ENCODE data around the gene LRP10.

LRP10 gene

GRCh38 chr14:22898302-22899090, 27.0 kb downstream of the LRP10 start:
- POLR2A ChIA-PET (ENCODE audit: low non-redundant PET), result no interaction called here
- peak; percentile 70 for DNase-seq (ENCODE audit: low spot score)
- CTCF ChIA-PET, result interaction anchor here (0.5 to 0.7 kb wide), 3 partner anchors 23 to 76 kb away, joined by 3 to 6 read pairs (median 5); no protein-coding TSS in a partner anchor
- H3K27ac ChIP-seq, result no peak overlapping the region
- TF ChIP-seq CTCF (conservative IDR thresholded peaks at IDR 0.05; ENCODE audit: low read depth), result no peak

- peak; percentile 82 for DNase-seq (ENCODE audit: low spot score)
- ChIA-PET CTCF (interaction anchor here (0.6 to 1.8 kb wide), 11 partner anchors 10 to 328 kb away, joined by 3 to 12 read pairs (median 5); no protein-coding TSS in a partner anchor), POLR2A (ENCODE audit: low non-redundant PET) (no interaction called here)
- H3K27ac ChIP-seq, result no peak overlapping the region
- TF ChIP-seq CTCF (conservative IDR thresholded peaks at IDR 0.05; ENCODE audit: low read depth), result peak; percentile 79
These were observed 28.7 kb downstream of the LRP10 start for GRCh38 chr14:22900081-22900799.

GRCh38 chr14:22901799-22902198, 30.3 kb downstream of the LRP10 start:
- no peak for DNase-seq (ENCODE audit: low spot score)
- ChIA-PET POLR2A (ENCODE audit: low non-redundant PET) (interaction anchor here (0.6 kb wide), 1 partner anchor 9 kb away, joined by 3 read pairs; no protein-coding TSS in a partner anchor), CTCF (interaction anchor here (1.3 kb wide), 1 partner anchor 79 kb away, joined by 3 read pairs; no protein-coding TSS in a partner anchor)
- H3K27ac ChIP-seq, result peak overlapping the region; percentile 11; the same call in 1 of the 2 replicates
- TF ChIP-seq CTCF (conservative IDR thresholded peaks at IDR 0.05; ENCODE audit: low read depth), result no peak

GRCh38 chr14:22903742-22904087, 32.2 kb downstream of the LRP10 start:
- POLR2A ChIA-PET (ENCODE audit: low non-redundant PET), result no interaction called here
- DNase-seq (ENCODE audit: low spot score), result no peak
- TF ChIP-seq CTCF (conservative IDR thresholded peaks at IDR 0.05; ENCODE audit: low read depth), result no peak
- no peak overlapping the region for H3K27ac ChIP-seq
- CTCF ChIA-PET, result no interaction called here

- TF ChIP-seq CTCF (conservative IDR thresholded peaks at IDR 0.05; ENCODE audit: low read depth), result no peak
- CTCF ChIA-PET, result interaction anchor here (0.6 kb wide), 1 partner anchor 227 kb away, joined by 3 read pairs; no protein-coding TSS in a partner anchor
- H3K27ac ChIP-seq, result no peak overlapping the region
- no peak for DNase-seq (ENCODE audit: low spot score)
- POLR2A ChIA-PET (ENCODE audit: low non-redundant PET), result no interaction called here
These were observed 34.1 kb downstream of the LRP10 start for GRCh38 chr14:22905627-22906026.

- CTCF ChIA-PET, result no interaction called here
- POLR2A ChIA-PET (ENCODE audit: low non-redundant PET), result no interaction called here
- no peak overlapping the region for H3K27ac ChIP-seq
- DNase-seq (ENCODE audit: low spot score), result no peak
- TF ChIP-seq CTCF (conservative IDR thresholded peaks at IDR 0.05; ENCODE audit: low read depth), result no peak
These were observed 34.5 kb downstream of the LRP10 start for GRCh38 chr14:22906073-22906472.

Measured in RWPE1 (cell line).